HepG2 (cell line): ENCODE measurements around the gene CCDC33. TPM values are rescaled to one million over a fixed set of nuclear protein-coding genes. Genes with fewer than 3 reads are reported as not detected.

Experiments used
- ATAC-seq: fragments of 200-7000 bp; cut with Tn5 transposase; 3 replicates; pipeline ENCODE4 v1.9.1; 2020; ENCODE audit warnings: mild to moderate bottlenecking, moderate library complexity
- BruUV-seq: library from RNA; stranded (reverse); fragments of 400-500 nt; replicated peaks from 2 replicates; lab custom pipeline; 2021; lab: Mats Ljungman, UMichigan
- CTCF ChIA-PET: fragments of 300-600 bp; formaldehyde crosslinking; extraction: SDS; loops from one replicate; lab custom pipeline; 2021; ENCODE audit warnings: low total read pairs, inconsistent platforms, low intra/inter-chr PET ratio; lab: Yijun Ruan, JAX
- POLR2A ChIA-PET: fragments of 350-600 bp; sonication (Branson Sonifier 250); formaldehyde crosslinking; loops from one replicate; lab custom pipeline; 2020; ENCODE audit warnings: antibody characterized with exemption, inconsistent platforms; lab: Yijun Ruan, JAX
- DNase-seq: peaks from one replicate; pipeline ENCODE4 v3.0.0-alpha.2; 2015; ENCODE audit warnings: low spot score
- FAIRE-seq: peaks from 3 replicates; lab custom pipeline; 2011; peaks lifted over from hg19 to GRCh38; lab: Jason Lieb, UNC
- H2AFZ ChIP-seq: one replicate; pipeline ENCODE4 v1.6.1; 2011; ENCODE audit warnings: low read length, inconsistent platforms
- H3K27ac ChIP-seq: fragments of 300-600 bp; 3 replicates; pipeline ENCODE4 v1.8.0; 2011; ENCODE audit warnings: mixed run types, mild to moderate bottlenecking, mixed read lengths, low read length, inconsistent platforms; ENCODE audit not compliant: insufficient read depth; ENCODE audit errors: extremely low read length
- H3K27me3 ChIP-seq, 2 experiments: fragments of 200-600 bp in 1 of 2; 2 replicates in 1 of 2; 3 replicates in 1 of 2; pipeline versions ENCODE4 v1.6.0 to v1.8.0; 2011; ENCODE audit warnings: low read length in 2 of 2, mild to moderate bottlenecking in 2 of 2, moderate library complexity in 2 of 2, inconsistent platforms in 1 of 2; ENCODE audit not compliant: insufficient read depth in 2 of 2, control insufficient read depth in 1 of 2
- H3K36me3 ChIP-seq, 2 experiments: fragments of 200-600 bp in 1 of 2; replicated peaks in 1 of 2; 2 replicates in 1 of 2; 3 replicates in 1 of 2; pipeline versions ENCODE4 v1.5.1 to v1.8.0; 2011; ENCODE audit warnings: low read length in 2 of 2, inconsistent platforms in 1 of 2; ENCODE audit not compliant: insufficient read depth in 2 of 2, control insufficient read depth in 1 of 2
- H3K4me1 ChIP-seq: 2 replicates; pipeline ENCODE4 v1.5.1; 2012; ENCODE audit warnings: low read length, inconsistent platforms; ENCODE audit not compliant: insufficient read depth
- H3K4me2 ChIP-seq: 2 replicates; pipeline ENCODE4 v1.6.0; 2011; ENCODE audit warnings: low read depth, low read length, inconsistent platforms
- H3K4me3 ChIP-seq, 3 experiments: fragments of 200-600 bp in 1 of 3; sonication (generic), shearing (Covaris generic) in 1 of 3; replicated peaks in 1 of 3; 2 replicates each; pipeline ENCODE4 v1.5.1; 2011 to 2016; ENCODE audit warnings: low read length in 3 of 3, inconsistent platforms in 2 of 3, low read depth in 2 of 3, mild to moderate bottlenecking in 2 of 3, control low read depth in 1 of 3, mixed read lengths in 1 of 3; ENCODE audit not compliant: insufficient read depth in 1 of 3
- H3K79me2 ChIP-seq: one replicate; pipeline ENCODE4 v1.6.1; 2011; ENCODE audit warnings: low read length, inconsistent platforms; ENCODE audit not compliant: insufficient read depth
- H3K9ac ChIP-seq: 2 replicates; pipeline ENCODE4 v1.6.0; 2011; ENCODE audit warnings: mild to moderate bottlenecking, low read depth, low read length, inconsistent platforms; ENCODE audit not compliant: insufficient read depth
- H3K9me3 ChIP-seq: 2 replicates; pipeline ENCODE4 v1.5.1; 2012; ENCODE audit warnings: mild to moderate bottlenecking, low read length
- H4K20me1 ChIP-seq: 2 replicates; pipeline ENCODE4 v1.6.0; 2011; ENCODE audit warnings: inconsistent platforms, mild to moderate bottlenecking, low read length, moderate library complexity; ENCODE audit not compliant: insufficient read depth
- DMAP1 ChIP-seq: IDR thresholded peaks from 2 replicates; pipeline ENCODE4 v1.6.1; 2016
- ETV5 ChIP-seq: IDR thresholded peaks from 2 replicates; pipeline ENCODE4 v1.6.1; 2018; ENCODE audit warnings: missing biosample characterization, missing genetic modification reagents, inconsistent platforms, borderline replicate concordance
- HCFC1 ChIP-seq: fragments of 150-350 bp; IDR thresholded peaks from 2 replicates; pipeline ENCODE4 v1.6.1; 2014; ENCODE audit warnings: low read depth, low read length
- PHF21A ChIP-seq: sonication (generic); formaldehyde crosslinking; IDR thresholded peaks from 2 replicates; pipeline ENCODE4 v1.5.0; 2020; ENCODE audit warnings: mild to moderate bottlenecking, missing genetic modification reagents
- REXO4 ChIP-seq: sonication (generic); formaldehyde crosslinking; IDR thresholded peaks from 2 replicates; pipeline ENCODE4 v1.8.0; 2022; ENCODE audit warnings: missing genetic modification reagents, mild to moderate bottlenecking, borderline replicate concordance
- SUZ12 ChIP-seq: fragments of 150-350 bp; IDR thresholded peaks from 2 replicates; pipeline ENCODE4 v1.6.1; 2014; ENCODE audit warnings: low read depth, low read length
- TMF1 ChIP-seq: sonication (generic); formaldehyde crosslinking; IDR thresholded peaks from 2 replicates; pipeline ENCODE4 v1.8.1; 2022; ENCODE audit warnings: low read depth, missing genetic modification reagents
- TOPORS ChIP-seq: sonication (generic); formaldehyde crosslinking; IDR thresholded peaks from 2 replicates; pipeline ENCODE4 v1.8.0; 2023; ENCODE audit warnings: mild to moderate bottlenecking, missing genetic modification reagents
- WIZ ChIP-seq: sonication (generic); formaldehyde crosslinking; IDR thresholded peaks from 2 replicates; pipeline ENCODE4 v1.5.1; 2020; ENCODE audit warnings: mild to moderate bottlenecking, missing genetic modification reagents
- ZEB1 ChIP-seq: IDR thresholded peaks from 2 replicates; pipeline ENCODE4 v1.6.1; 2012; ENCODE audit warnings: mild to moderate bottlenecking, low read depth, inconsistent platforms; ENCODE audit not compliant: insufficient replicate concordance
- ZIK1 ChIP-seq: sonication (generic); formaldehyde crosslinking; IDR thresholded peaks from 2 replicates; pipeline ENCODE4 v1.5.0; 2020; ENCODE audit warnings: mild to moderate bottlenecking, low read depth, missing genetic modification reagents, borderline replicate concordance
- ZNF260 ChIP-seq: sonication (generic); formaldehyde crosslinking; IDR thresholded peaks from 2 replicates; pipeline ENCODE4 v1.4.0; 2020; ENCODE audit warnings: missing genetic modification reagents, low read depth, mild to moderate bottlenecking, borderline replicate concordance
- ZNF264 ChIP-seq: sonication (generic); formaldehyde crosslinking; IDR thresholded peaks from 2 replicates; pipeline ENCODE4 v1.4.0; 2020; ENCODE audit warnings: missing genetic modification reagents
- ZNF564 ChIP-seq: sonication (generic); formaldehyde crosslinking; IDR thresholded peaks from 2 replicates; pipeline ENCODE4 v1.8.1; 2023; ENCODE audit warnings: mild to moderate bottlenecking, missing genetic modification reagents
- WGBS: methylation state at CpG from one replicate; pipeline ENCODE4 v1.1.6; 2017; ENCODE audit warnings: low lambda C conversion rate; 5-methylcytosine and 5-hydroxymethylcytosine counted together
- in situ Hi-C: cut with HindIII; loops from 2 replicates; pipeline ENCODE4 v1.10.0; 2017; ENCODE audit warnings: low pct_unique_long_range_greater_than_20kb; ENCODE audit not compliant: extremely low pct_ligation_motif_present
- intact Hi-C: fragments of 100-400 bp; cut with micrococcal nuclease; formaldehyde crosslinking; loops from one replicate; pipeline ENCODE4 v1.10.0; 2022; ENCODE audit not compliant: unreplicated experiment
- polyA plus RNA-seq, 8 experiments: library from polyadenylated mRNA; depleted of rRNA in 3 of 8; stranded (reverse) in 7 of 8; unstranded in 1 of 8; fragments of >200 nt; fragmentation: Illumina TruSeq in 4 of 8; extraction: Trizol in 4 of 8; gene quantifications; 2 replicates each; pipeline versions ENCODE4 v1.2.1 to v1.2.3, GENCODE V29; 2011 to 2016; ENCODE audit warnings: low read depth in 4 of 8, missing spikeins in 1 of 8, mixed read lengths in 1 of 8; ENCODE audit not compliant: insufficient read depth in 1 of 8
- total RNA-seq, 5 experiments: library from RNA; depleted of rRNA; stranded (reverse); fragments of >200 nt; fragmentation: Illumina TruSeq; extraction: Trizol; gene quantifications; 2 replicates each; pipeline ENCODE4 v1.2.3, GENCODE V29; 2016; ENCODE audit warnings: low read depth in 1 of 5
- TF ChIP-seq, protein P1 (sequence below): sonication (generic); formaldehyde crosslinking; IDR thresholded peaks from 2 replicates; pipeline ENCODE4 v1.4.0; 2020; ENCODE audit warnings: missing genetic modification reagents
- TF ChIP-seq, protein P2 (sequence below): IDR thresholded peaks from 2 replicates; pipeline ENCODE4 v1.6.1; 2012; ENCODE audit warnings: inconsistent platforms
- TF ChIP-seq, protein P3 (sequence below): IDR thresholded peaks from 2 replicates; pipeline ENCODE4 v1.6.1; 2016; ENCODE audit warnings: low read depth, borderline replicate concordance
- TF ChIP-seq, protein P4 (sequence below): sonication (generic); formaldehyde crosslinking; IDR thresholded peaks from 2 replicates; pipeline ENCODE4 v1.8.0; 2023; ENCODE audit warnings: mild to moderate bottlenecking, missing genetic modification reagents
- TF ChIP-seq, protein P5 (sequence below): sonication (generic); formaldehyde crosslinking; IDR thresholded peaks from 2 replicates; pipeline ENCODE4 v1.8.0; 2022; ENCODE audit warnings: mild to moderate bottlenecking, missing genetic modification reagents, moderate library complexity

Gene CCDC33
- total and polyA plus RNA-seq, 2 of the 13 experiments (the other 11 are each of a cell fraction or from before 2014, with no cell fraction given), result 0.30 TPM; not detected in 1

DNA sequence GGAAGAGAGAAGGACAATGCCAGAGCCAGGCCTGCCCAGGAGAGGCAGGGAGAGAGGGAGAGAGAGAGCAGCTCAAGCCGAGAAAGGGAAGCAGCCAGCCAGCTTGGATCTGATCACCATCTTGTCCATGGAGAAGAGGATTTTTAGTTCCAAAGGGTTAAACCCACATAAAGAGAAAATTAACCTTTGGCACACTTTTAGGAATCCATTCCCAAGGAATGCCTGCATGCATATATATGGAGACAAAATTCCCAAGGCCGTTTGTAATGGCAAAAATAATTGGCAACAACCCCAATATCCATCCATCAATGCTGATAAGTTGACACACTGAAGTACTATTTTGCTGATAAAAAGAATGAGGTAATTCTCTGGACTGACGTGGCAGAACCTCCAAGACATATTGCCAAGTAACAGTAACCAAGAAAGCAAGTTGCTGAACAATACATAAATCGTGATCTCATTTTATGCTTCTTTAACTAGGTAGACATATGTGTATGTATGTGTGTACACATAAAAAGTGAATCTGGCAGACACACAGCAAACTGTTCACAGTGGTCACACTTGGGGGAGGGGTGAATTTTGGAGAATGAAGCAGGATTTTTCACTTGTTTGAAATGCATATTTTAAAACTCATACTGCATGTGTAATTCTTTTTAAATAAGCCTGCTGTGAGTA, 26.0 kb upstream of the CCDC33 start:
- Histone ChIP-seq H3K4me3 (no peak overlapping the region), H3K79me2 (no peaks in the 10 kb centered on the region), H3K27me3 (peaks cover 4 to 28% of the 10 kb centered on the region in 2 experiments; a peak in 4 of 5 replicates), H4K20me1 (peaks cover 3% of the 10 kb centered on the region; the same call in 1 of the 2 replicates), H3K4me1 (peaks cover 66% of the 10 kb centered on the region), H2AFZ (no peak overlapping the region), H3K4me2 (0 out of 2 replicates have a peak overlapping the region, but pooled peaks have one; percentile 70), H3K9me3 (no peaks in the 10 kb centered on the region), H3K27ac (no peak overlapping the region), H3K36me3 (no peaks in the 10 kb centered on the region), H3K9ac (no peak overlapping the region)
- TF ChIP-seq TMF1 (CRISPR knock-in tag), result no peak
- TF ChIP-seq ZIK1 (CRISPR knock-in tag), result no peak
- TF ChIP-seq ZEB1, result no peak
- no peak for TF ChIP-seq ZNF564
- TF ChIP-seq, protein P1, sequence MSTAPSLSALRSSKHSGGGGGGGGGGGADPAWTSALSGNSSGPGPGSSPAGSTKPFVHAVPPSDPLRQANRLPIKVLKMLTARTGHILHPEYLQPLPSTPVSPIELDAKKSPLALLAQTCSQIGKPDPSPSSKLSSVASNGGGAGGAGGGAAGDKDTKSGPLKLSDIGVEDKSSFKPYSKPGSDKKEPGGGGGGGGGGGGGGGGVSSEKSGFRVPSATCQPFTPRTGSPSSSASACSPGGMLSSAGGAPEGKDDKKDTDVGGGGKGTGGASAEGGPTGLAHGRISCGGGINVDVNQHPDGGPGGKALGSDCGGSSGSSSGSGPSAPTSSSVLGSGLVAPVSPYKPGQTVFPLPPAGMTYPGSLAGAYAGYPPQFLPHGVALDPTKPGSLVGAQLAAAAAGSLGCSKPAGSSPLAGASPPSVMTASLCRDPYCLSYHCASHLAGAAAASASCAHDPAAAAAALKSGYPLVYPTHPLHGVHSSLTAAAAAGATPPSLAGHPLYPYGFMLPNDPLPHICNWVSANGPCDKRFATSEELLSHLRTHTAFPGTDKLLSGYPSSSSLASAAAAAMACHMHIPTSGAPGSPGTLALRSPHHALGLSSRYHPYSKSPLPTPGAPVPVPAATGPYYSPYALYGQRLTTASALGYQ, result no peak
- TF ChIP-seq, protein P2, sequence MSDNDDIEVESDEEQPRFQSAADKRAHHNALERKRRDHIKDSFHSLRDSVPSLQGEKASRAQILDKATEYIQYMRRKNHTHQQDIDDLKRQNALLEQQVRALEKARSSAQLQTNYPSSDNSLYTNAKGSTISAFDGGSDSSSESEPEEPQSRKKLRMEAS, result no peak
- no peak for TF ChIP-seq PHF21A
- no peak for TF ChIP-seq HCFC1
- no peak for TF ChIP-seq REXO4 (CRISPR knock-in tag)
- TF ChIP-seq, protein P3, sequence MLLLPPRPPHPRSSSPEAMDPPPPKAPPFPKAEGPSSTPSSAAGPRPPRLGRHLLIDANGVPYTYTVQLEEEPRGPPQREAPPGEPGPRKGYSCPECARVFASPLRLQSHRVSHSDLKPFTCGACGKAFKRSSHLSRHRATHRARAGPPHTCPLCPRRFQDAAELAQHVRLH (CRISPR knock-in tag), result no peak
- TF ChIP-seq ZNF264 (CRISPR knock-in tag), result no peak
- TF ChIP-seq TOPORS (CRISPR knock-in tag), result no peak
- TF ChIP-seq WIZ, result no peak
- TF ChIP-seq DMAP1 (CRISPR knock-in tag), result no peak
- no peak for TF ChIP-seq ZNF260 (CRISPR knock-in tag)
- TF ChIP-seq, protein P4, sequence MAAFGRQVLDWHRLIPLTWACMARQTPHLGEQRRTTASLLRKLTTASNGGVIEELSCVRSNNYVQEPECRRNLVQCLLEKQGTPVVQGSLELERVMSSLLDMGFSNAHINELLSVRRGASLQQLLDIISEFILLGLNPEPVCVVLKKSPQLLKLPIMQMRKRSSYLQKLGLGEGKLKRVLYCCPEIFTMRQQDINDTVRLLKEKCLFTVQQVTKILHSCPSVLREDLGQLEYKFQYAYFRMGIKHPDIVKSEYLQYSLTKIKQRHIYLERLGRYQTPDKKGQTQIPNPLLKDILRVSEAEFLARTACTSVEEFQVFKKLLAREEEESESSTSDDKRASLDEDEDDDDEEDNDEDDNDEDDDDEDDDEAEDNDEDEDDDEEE (CRISPR knock-in tag), result no peak
- TF ChIP-seq, protein P5, sequence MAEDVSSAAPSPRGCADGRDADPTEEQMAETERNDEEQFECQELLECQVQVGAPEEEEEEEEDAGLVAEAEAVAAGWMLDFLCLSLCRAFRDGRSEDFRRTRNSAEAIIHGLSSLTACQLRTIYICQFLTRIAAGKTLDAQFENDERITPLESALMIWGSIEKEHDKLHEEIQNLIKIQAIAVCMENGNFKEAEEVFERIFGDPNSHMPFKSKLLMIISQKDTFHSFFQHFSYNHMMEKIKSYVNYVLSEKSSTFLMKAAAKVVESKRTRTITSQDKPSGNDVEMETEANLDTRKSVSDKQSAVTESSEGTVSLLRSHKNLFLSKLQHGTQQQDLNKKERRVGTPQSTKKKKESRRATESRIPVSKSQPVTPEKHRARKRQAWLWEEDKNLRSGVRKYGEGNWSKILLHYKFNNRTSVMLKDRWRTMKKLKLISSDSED (CRISPR knock-in tag), result no peak
- TF ChIP-seq SUZ12, result no peak
- no peak for TF ChIP-seq ETV5 (CRISPR knock-in tag)
- intact Hi-C loops (no loop called here), in situ Hi-C loops (no loop called here)
- ATAC-seq (no peak), DNase-seq (no peak), FAIRE-seq (no peak)
- 10% methylated on average over 4 of the region's 4 CpGs for WGBS
- CTCF ChIA-PET, result no interaction called here
- no TSS peak for BruUV-seq
- POLR2A ChIA-PET, result no interaction called here
